Loucy (cell line): ENCODE data around the gene ANTXRL.

Source experiments
- CTCF ChIP-seq: fragments of 200-600 bp; sonication (generic); conservative IDR thresholded peaks from 2 replicates; pipeline ENCODE4 v1.5.1; 2014; ENCODE audit warnings: mild to moderate bottlenecking, antibody characterized with exemption, low read length
- EZH2phosphoT487 ChIP-seq: fragments of 200-600 bp; IDR thresholded peaks from 2 replicates; pipeline ENCODE4 v1.6.1; 2018; ENCODE audit warnings: antibody characterized with exemption, mild to moderate bottlenecking, moderate library complexity, borderline replicate concordance

GRCh38 chr10:46283580-46284285 is 3.1 kb upstream of the ANTXRL start:
- TF ChIP-seq CTCF, result no peak
- TF ChIP-seq EZH2phosphoT487, result no peak
